B cell (primary cell): ENCODE measurements around the gene NFYC. TPM values are rescaled to one million over a fixed set of nuclear protein-coding genes. Genes with fewer than 3 reads are reported as not detected.

Source experiments
- ATAC-seq: fragments of 200-7000 bp; cut with Tn5 transposase; one replicate; pipeline ENCODE4 v1.10.0; 2021; ENCODE audit warnings: low read depth, mild to moderate bottlenecking, moderate number of reproducible peaks, moderate library complexity
- CTCF ChIA-PET: fragments of 350-600 bp; sonication (Branson Sonifier 250); formaldehyde crosslinking; loops from one replicate; lab custom pipeline; 2021; ENCODE audit warnings: antibody characterized with exemption, inconsistent platforms; lab: Charles Lee
- POLR2A ChIA-PET: fragments of 350-600 bp; sonication (Branson Sonifier 250); formaldehyde crosslinking; loops from one replicate; lab custom pipeline; 2021; ENCODE audit warnings: antibody characterized with exemption; lab: Charles Lee
- DNase-seq: peaks from one replicate; pipeline ENCODE4 v3.0.0; 2013
- H2AFZ ChIP-seq: 2 replicates; pipeline ENCODE4 v1.6.1; 2012; ENCODE audit warnings: mild to moderate bottlenecking, low read depth, low read length; ENCODE audit not compliant: insufficient read depth, poor library complexity, severe bottlenecking
- H3K27ac ChIP-seq, 2 donors: 1 replicate in 1 of 2; 2 replicates in 1 of 2; pipeline ENCODE4 v1.5.1; 2012 to 2013; ENCODE audit warnings: low read length in 2 of 2, mild to moderate bottlenecking in 2 of 2, moderate library complexity in 1 of 2
- H3K27me3 ChIP-seq, 4 experiments: fragments of 200-600 bp in 1 of 4; sonication (generic) in 1 of 4; replicated peaks in 1 of 4; 1 replicate in 2 of 4; 2 replicates in 2 of 4; pipeline versions ENCODE4 v1.6.1 to v1.7.0; 2013 to 2016; ENCODE audit warnings: low read length in 3 of 4, mild to moderate bottlenecking in 2 of 4, mixed read lengths in 1 of 4, moderate library complexity in 1 of 4; ENCODE audit not compliant: insufficient read depth in 4 of 4, control insufficient read depth in 3 of 4; ENCODE audit errors: control extremely low read depth in 1 of 4
- H3K36me3 ChIP-seq, 2 experiments: replicated peaks in 1 of 2; 1 replicate in 1 of 2; 2 replicates in 1 of 2; pipeline versions ENCODE4 v1.6.1 to v1.7.1; 2013; ENCODE audit warnings: low read length in 1 of 2; ENCODE audit not compliant: insufficient read depth in 2 of 2, control insufficient read depth in 1 of 2; ENCODE audit errors: control extremely low read depth in 1 of 2, extremely low read depth in 1 of 2
- H3K4me1 ChIP-seq, 2 donors: fragments of 200-600 bp in 1 of 2; sonication (generic) in 1 of 2; 1 replicate in 1 of 2; 2 replicates in 1 of 2; pipeline versions ENCODE4 v1.5.1 to v1.6.1; 2013 to 2017; ENCODE audit warnings: low read length in 2 of 2; ENCODE audit not compliant: control insufficient read depth in 2 of 2, insufficient read depth in 2 of 2
- H3K4me2 ChIP-seq: replicated peaks from 2 replicates; pipeline ENCODE3; 2012; ENCODE audit warnings: mild to moderate bottlenecking, low read depth, low read length; ENCODE audit not compliant: poor library complexity, severe bottlenecking
- H3K4me3 ChIP-seq, 5 experiments: fragments of 200-600 bp in 1 of 5; sonication (generic) in 1 of 5; 1 replicate in 3 of 5; 2 replicates in 2 of 5; pipeline versions ENCODE4 v1.5.1 to v1.7.0; 2011 to 2016; ENCODE audit warnings: low read length in 4 of 5, mild to moderate bottlenecking in 4 of 5, low read depth in 2 of 5, control low read depth in 1 of 5, moderate library complexity in 1 of 5; ENCODE audit not compliant: insufficient read depth in 1 of 5; ENCODE audit errors: control extremely low read depth in 1 of 5, extremely low read depth in 1 of 5
- H3K79me2 ChIP-seq: fragments of 200-600 bp; sonication (generic); one replicate; pipeline ENCODE4 v1.6.0; 2016; ENCODE audit warnings: low read length; ENCODE audit not compliant: control insufficient read depth, insufficient read depth
- H3K9ac ChIP-seq: fragments of 200-600 bp; sonication (generic); 2 replicates; pipeline ENCODE4 v1.6.1; 2017; ENCODE audit warnings: mild to moderate bottlenecking, low read length, moderate library complexity
- H3K9me3 ChIP-seq, 3 donors: one replicate each; pipeline versions ENCODE4 v1.6.1 to v1.7.1; 2013; ENCODE audit warnings: low read length in 2 of 3; ENCODE audit not compliant: control insufficient read depth in 2 of 3, insufficient read depth in 1 of 3; ENCODE audit errors: control extremely low read depth in 1 of 3
- H4K20me1 ChIP-seq: 2 replicates; pipeline ENCODE4 v1.6.0; 2012; ENCODE audit warnings: mild to moderate bottlenecking, low read length; ENCODE audit not compliant: insufficient read depth, control insufficient read depth, poor library complexity, severe bottlenecking
- H3K27ac Mint-ChIP-seq: one replicate; pipeline ENCODE4 v1.8.0; 2021; ENCODE audit warnings: mixed read lengths
- H3K27me3 Mint-ChIP-seq: one replicate; pipeline ENCODE4 v1.8.0; 2021; ENCODE audit warnings: mixed read lengths
- H3K4me1 Mint-ChIP-seq: one replicate; pipeline ENCODE4 v1.8.0; 2021; ENCODE audit warnings: mixed read lengths
- H3K4me3 Mint-ChIP-seq: one replicate; pipeline ENCODE4 v1.8.0; 2021; ENCODE audit warnings: mixed read lengths
- H3K9me3 Mint-ChIP-seq: one replicate; pipeline ENCODE4 v1.8.0; 2022; ENCODE audit warnings: mixed read lengths; ENCODE audit not compliant: insufficient read depth
- CTCF ChIP-seq: fragments of 200-600 bp; IDR thresholded peaks from one replicate; pipeline ENCODE4 v1.8.0; 2022; ENCODE audit warnings: antibody characterized with exemption, mild to moderate bottlenecking
- EZH2 ChIP-seq: IDR thresholded peaks from 2 replicates; pipeline ENCODE4 v1.6.1; 2012; ENCODE audit warnings: borderline replicate concordance, low read depth, mild to moderate bottlenecking, moderate library complexity, low read length; ENCODE audit not compliant: insufficient read depth, poor library complexity, severe bottlenecking
- WGBS: methylation state at CpG from one replicate; pipeline ENCODE4 v1.1.5; 2013; ENCODE audit warnings: missing lambda C conversion rate; ENCODE audit not compliant: insufficient coverage; 5-methylcytosine and 5-hydroxymethylcytosine counted together
- intact Hi-C: fragments of 100-400 bp; cut with micrococcal nuclease; formaldehyde crosslinking; loops from one replicate; pipeline ENCODE4 v1.10.0; 2022
- polyA plus RNA-seq: library from polyadenylated mRNA; depleted of rRNA; stranded (reverse); fragments of >200 nt; gene quantifications from 2 replicates; pipeline ENCODE4 v1.2.3, GENCODE V29; 2012
- total RNA-seq, 2 donors: library from RNA; stranded (reverse); fragments of 120-200 nt in 1 of 2; gene quantifications; 1 replicate in 1 of 2; 2 replicates in 1 of 2; pipeline versions ENCODE4 v1.2.3 to v1.2.4, GENCODE V29; 2013 to 2022

Gene NFYC
- total and polyA plus RNA-seq, 2 donors (not counting 1 experiment from before 2014, with no cell fraction given): 88.7 to 123 TPM

GRCh38 chr1:40732756-40733301 lies 41.3 kb downstream of the NFYC start:
- H3K4me3 ChIP-seq: no peak overlapping the region
- no peak for ATAC-seq
- no peak overlapping the region for H3K9ac ChIP-seq
- peaks cover 3% of the 10 kb centered on the region in 2 donors for H3K4me1 ChIP-seq
- Mint-ChIP-seq H3K27ac (peak overlapping the region; percentile 22), H3K4me1 (peaks cover 47% of the 10 kb centered on the region), H3K27me3 (no peaks in the 10 kb centered on the region), H3K4me3 (no peak overlapping the region), H3K9me3 (no peaks in the 10 kb centered on the region)
- peaks cover 74% of the 10 kb centered on the region for H4K20me1 ChIP-seq
- no peaks in the 10 kb centered on the region for H3K9me3 ChIP-seq
- POLR2A ChIA-PET: interaction anchor here (1.0 kb wide), 1 partner anchor 10 kb away, joined by 3 read pairs; no protein-coding TSS in a partner anchor
- H3K4me2 ChIP-seq: no peak overlapping the region
- no peak overlapping the region for H2AFZ ChIP-seq
- peaks cover 5 to 8% of the 10 kb centered on the region in 2 experiments for H3K36me3 ChIP-seq
- no peak for TF ChIP-seq EZH2
- TF ChIP-seq CTCF: no peak
- H3K79me2 ChIP-seq: peaks cover 95% of the 10 kb centered on the region
- no peak overlapping the region for H3K27ac ChIP-seq
- intact Hi-C loops: no loop called here
- CTCF ChIA-PET: interaction anchor here (0.9 to 1.6 kb wide), 3 partner anchors 10 to 16 kb away, joined by 3 to 8 read pairs (median 4); no protein-coding TSS in a partner anchor
- 82% methylated on average over 1 of the region's 2 CpGs for WGBS
- no peak for DNase-seq
- H3K27me3 ChIP-seq: no peaks in the 10 kb centered on the region

GRCh38 chr1:40734882-40735628 lies 43.6 kb downstream of the NFYC start:
- Mint-ChIP-seq H3K9me3 (no peaks in the 10 kb centered on the region), H3K27me3 (no peaks in the 10 kb centered on the region), H3K27ac (no peak overlapping the region), H3K4me3 (no peak overlapping the region), H3K4me1 (peaks cover 47% of the 10 kb centered on the region)
- Histone ChIP-seq H3K79me2 (peaks cover 86% of the 10 kb centered on the region), H3K9ac (no peak overlapping the region), H3K4me3 (no peak overlapping the region), H3K4me2 (no peak overlapping the region), H4K20me1 (peaks cover 67% of the 10 kb centered on the region), H3K27ac (peak overlapping the region in 1 of 2 donors; percentile 33), H3K36me3 (peaks cover 14 to 25% of the 10 kb centered on the region in 2 experiments), H3K9me3 (no peaks in the 10 kb centered on the region), H3K27me3 (no peaks in the 10 kb centered on the region), H3K4me1 (peaks cover 0 to 3% of the 10 kb centered on the region in 2 donors), H2AFZ (no peak overlapping the region)
- ChIA-PET POLR2A (no interaction called here), CTCF (interaction anchor here (1.0 kb wide), 1 partner anchor 13 kb away, joined by 4 read pairs; no protein-coding TSS in a partner anchor)
- DNase-seq: no peak
- ATAC-seq: no peak
- no peak for TF ChIP-seq EZH2
- TF ChIP-seq CTCF: no peak
- intact Hi-C loops: no loop called here
- no CpG with 5 or more reads among the region's 8 CpGs for whole genome bisulfite sequencing
